Stimulated activated CD8-positive, alpha-beta memory T cell treated with anti-CD3 and anti-CD28 coated beads, Interleukin-2, amount 100 ng/mL, for 1 hour (primary cell): ENCODE measurements around the gene OR10Z1.

Experiments used
- DNase-seq, 2 donors: peaks; one replicate each; pipeline ENCODE4 v3.0.0-alpha.2; 2020; ENCODE audit warnings: low read depth in 2 of 2

OR10Z1 gene

GRCh38 chr1:158604968-158605367 is at the start of gene OR10Z1:
Gene OR10Z1 (plus strand): TSS chr1:158605268. CDS start chr1:158606439, 1,171 bp downstream.
- no peak for DNase-seq

- DNase-seq, result no peak
These were observed 45.4 kb upstream of the OR10Z1 start for GRCh38 chr1:158559696-158560095.

DNA sequence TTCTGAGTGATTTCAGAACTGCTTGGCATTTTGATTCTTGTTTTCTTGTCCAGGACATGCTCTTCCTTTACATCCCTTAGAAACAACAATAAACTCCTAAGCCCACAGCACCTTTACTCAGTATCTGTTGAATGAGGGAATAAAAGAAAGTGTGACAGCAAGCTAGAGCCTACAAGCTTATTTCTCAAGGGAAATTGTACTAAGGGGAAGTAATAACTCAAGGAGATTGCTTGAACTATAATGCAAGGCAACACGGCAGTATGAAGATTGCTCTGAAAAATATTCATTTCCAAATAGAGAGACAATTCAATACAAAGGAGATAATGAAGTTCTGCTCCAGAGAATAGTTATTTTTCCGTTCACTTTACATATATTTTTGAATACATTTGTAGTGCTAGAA is 41.2 kb upstream of the OR10Z1 start:
- DNase-seq, result no peak

- DNase-seq, result no peak
These were observed 40.5 kb upstream of the OR10Z1 start for GRCh38 chr1:158564608-158565007.

DNA sequence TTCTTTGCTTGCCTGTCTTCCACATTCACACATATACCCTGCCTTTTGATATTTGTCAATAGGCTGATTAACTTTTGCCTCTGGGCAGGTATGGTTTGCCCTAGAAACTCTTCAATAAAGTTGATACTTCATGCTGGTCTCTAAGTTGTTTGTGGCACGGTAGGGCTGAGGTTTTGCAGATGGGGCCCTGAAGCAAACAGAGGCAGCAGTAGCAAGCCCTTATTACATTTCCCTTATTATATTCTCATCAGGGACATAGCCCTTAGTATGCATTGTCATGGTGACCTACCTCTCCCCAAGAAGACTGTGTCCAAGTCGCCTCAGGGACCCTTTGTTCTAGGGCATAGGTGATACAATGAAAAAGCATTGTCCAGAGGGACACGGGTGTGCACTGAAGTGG is 34.6 kb upstream of the OR10Z1 start, which contains the start of gene OR6P1:
Gene OR6P1 (minus strand): TSS at position 101 of the 400 bp plus-strand sequence. CDS start 6,976 bp downstream, outside the sequence.
- no peak for DNase-seq

- no peak for DNase-seq
These were observed 32.8 kb upstream of the OR10Z1 start for GRCh38 chr1:158572226-158572625.

DNA sequence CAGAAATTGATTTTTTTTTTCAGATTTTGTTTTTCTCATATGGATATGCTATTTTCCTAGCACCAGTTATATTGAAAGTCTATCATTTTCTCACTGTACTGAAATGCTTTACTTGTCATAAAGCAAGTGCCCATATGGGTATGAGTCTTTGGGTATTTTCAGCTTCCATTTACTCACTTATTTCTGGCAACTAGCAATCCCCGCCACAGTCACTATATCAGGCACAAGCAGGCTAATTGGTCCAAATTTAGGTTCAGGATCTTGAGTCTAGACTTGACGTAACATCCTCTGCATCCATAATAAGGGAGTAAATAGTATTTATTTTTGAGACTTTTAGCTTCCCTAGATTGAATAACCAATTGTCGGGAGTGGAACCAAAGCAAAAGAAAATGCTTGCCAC is 27.5 kb upstream of the OR10Z1 start:
- DNase-seq, result no peak

- no peak for DNase-seq
These were observed 25.3 kb upstream of the OR10Z1 start, which contains the start of gene OR10X1 for GRCh38 chr1:158579733-158580132. Gene OR10X1 (minus strand): TSS chr1:158579899. CDS start chr1:158579899, 0 bp downstream.

DNA sequence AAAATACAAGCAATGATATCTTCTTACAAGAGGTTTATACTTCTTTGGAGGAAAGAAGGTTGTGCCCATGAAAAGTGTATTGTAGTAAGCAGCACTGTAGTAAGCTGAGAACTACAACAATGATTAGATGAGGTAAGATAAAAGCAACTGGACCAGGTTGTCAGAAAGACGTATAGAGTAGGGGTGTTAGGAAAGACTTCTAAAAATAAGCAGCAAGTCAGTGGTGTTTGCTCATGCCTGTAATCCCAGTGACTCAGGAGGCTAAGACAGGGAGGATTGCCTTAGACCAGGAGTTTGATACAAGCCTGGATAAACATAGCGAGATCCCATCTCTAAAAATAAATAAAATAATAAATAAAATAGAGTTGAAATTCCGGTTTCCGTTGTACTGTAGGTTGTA is 21.1 kb upstream of the OR10Z1 start:
- no peak for DNase-seq

DNA sequence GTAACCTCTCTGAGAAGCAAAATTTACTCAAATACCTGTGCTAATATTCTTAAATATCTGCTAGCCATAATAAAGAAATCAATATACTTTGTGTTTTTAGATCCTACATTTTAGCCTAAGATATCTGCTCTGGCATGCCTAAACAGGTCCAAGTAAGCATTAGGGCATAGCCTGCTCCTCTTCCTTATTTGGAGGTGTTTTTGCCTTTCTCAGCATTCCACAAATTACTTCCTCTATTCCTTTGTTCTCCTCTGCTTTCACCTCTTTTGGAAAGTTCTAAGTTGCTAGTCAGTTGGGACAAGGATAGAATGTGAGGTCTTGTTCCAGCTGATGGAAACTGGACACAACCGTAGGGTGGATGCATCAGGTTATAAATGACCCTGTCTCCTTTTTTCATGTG is 18.1 kb upstream of the OR10Z1 start:
- DNase-seq, result no peak

- DNase-seq, result no peak
These were observed 4.3 kb upstream of the OR10Z1 start for GRCh38 chr1:158600735-158601134.

GRCh38 chr1:158607296-158607695 is 2.2 kb downstream of the OR10Z1 start:
- no peak for DNase-seq

GRCh38 chr1:158611916-158612315 is 6.8 kb downstream of the OR10Z1 start:
- DNase-seq, result no peak

DNA sequence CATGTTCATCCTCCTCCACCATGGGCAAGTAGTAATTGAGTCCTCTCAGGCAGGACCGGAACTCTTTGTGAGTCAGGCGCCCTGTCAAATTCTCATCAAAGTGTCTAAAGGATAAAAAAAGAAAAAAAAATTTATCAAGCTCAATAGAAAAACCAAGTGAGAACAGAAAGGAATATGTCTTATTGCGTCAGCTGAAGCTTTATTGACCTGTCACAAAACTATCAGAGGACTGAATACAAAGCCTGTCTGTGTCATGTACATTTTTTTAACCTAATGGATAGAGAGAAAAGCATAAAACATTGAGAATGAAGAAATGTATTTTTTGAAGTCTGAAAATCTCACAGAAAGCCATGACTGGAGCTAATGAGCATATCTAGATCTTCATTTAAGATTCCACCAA is 8.7 kb downstream of the OR10Z1 start:
- no peak for DNase-seq

DNA sequence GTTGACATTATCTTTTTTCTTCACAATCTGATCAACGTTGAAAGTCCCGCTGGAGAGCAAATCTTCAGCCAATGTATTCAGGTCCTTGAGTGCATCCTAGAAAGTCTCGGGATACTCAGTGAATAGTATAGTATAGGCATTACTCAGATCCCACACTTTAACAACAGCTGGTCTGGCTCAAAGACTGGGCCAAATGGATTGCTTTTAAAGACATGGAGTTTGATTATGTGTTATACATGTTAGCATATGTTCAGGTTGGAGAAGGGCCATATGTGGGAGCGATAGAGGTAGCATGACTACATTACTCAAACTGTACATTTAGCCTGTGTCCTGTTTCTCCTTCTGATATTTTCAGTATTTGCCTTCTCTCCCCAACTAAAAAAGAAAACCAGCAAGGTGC is 33.1 kb downstream of the OR10Z1 start:
- DNase-seq, result no peak

DNA sequence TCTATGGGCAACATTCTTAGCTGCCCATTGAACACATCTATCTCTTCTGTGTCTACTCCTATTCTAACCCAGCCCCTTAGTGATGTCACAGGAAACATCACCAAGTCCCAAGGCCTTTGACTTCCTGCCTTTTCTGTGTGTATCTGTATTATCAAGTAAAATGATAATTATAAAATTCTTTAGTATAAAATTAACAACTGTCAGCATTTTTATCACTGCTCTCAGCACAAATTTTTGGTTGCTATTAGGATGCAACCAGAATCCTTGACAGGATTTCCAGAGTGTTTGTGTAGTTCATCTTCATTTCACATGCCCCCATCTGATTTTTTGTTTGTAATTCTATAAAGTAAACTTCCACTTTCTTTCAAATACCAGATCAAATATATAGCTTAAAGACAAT is 33.8 kb downstream of the OR10Z1 start:
- no peak for DNase-seq

GRCh38 chr1:158644449-158644848 is 39.4 kb downstream of the OR10Z1 start:
- no peak for DNase-seq

GRCh38 chr1:158646465-158646864 is 41.4 kb downstream of the OR10Z1 start:
- DNase-seq, result no peak

- DNase-seq, result no peak
These were observed 44.0 kb downstream of the OR10Z1 start for GRCh38 chr1:158649052-158649451.

- DNase-seq, result no peak
These were observed 47.8 kb downstream of the OR10Z1 start for GRCh38 chr1:158652721-158653334.

GRCh38 chr1:158654086-158654485 is 49.0 kb downstream of the OR10Z1 start:
- no peak for DNase-seq

- no peak for DNase-seq
These were observed 49.5 kb downstream of the OR10Z1 start for GRCh38 chr1:158654571-158654970.
